Heart right ventricle (tissue), 16 donors: Measurements from ENCODE around the gene ANKRD33. TPM values are rescaled to one million over a fixed set of nuclear protein-coding genes. Genes with fewer than 3 reads are reported as not detected.

Experiments used
- ATAC-seq, 8 donors: fragments of 200-7000 bp; cut with Tn5 transposase; one replicate each; pipeline ENCODE4 v1.9.1; 2020; ENCODE audit warnings: mild to moderate bottlenecking in 8 of 8, moderate library complexity in 8 of 8, moderate number of reproducible peaks in 1 of 8
- DNase-seq, 2 donors: peaks; one replicate each; pipeline ENCODE4 v3.0.0-alpha.2; 2020
- H3K27ac ChIP-seq, 10 donors: fragments of 200-600 bp; sonication (generic) in 2 of 10; one replicate each; pipeline versions ENCODE4 v1.5.0 to v1.8.0; 2020 to 2022; ENCODE audit warnings: mild to moderate bottlenecking in 3 of 10
- H3K27me3 ChIP-seq, 7 donors: fragments of 200-600 bp; one replicate each; pipeline ENCODE4 v1.8.0; 2021 to 2022; ENCODE audit warnings: mild to moderate bottlenecking in 2 of 7
- H3K36me3 ChIP-seq, 9 donors: fragments of 200-600 bp; sonication (generic) in 1 of 9; one replicate each; pipeline versions ENCODE4 v1.5.0 to v1.8.0; 2020 to 2022; ENCODE audit warnings: mild to moderate bottlenecking in 2 of 9
- H3K4me1 ChIP-seq, 9 donors: fragments of 200-600 bp; sonication (generic) in 1 of 9; one replicate each; pipeline versions ENCODE4 v1.5.0 to v1.8.0; 2020 to 2022; ENCODE audit warnings: mild to moderate bottlenecking in 4 of 9
- H3K4me3 ChIP-seq, 10 donors: fragments of 200-600 bp; sonication (generic) in 2 of 10; one replicate each; pipeline versions ENCODE4 v1.5.0 to v1.8.0; 2020 to 2022; ENCODE audit warnings: mild to moderate bottlenecking in 7 of 10, moderate library complexity in 2 of 10
- H3K9me3 ChIP-seq, 11 donors: fragments of 200-600 bp in 10 of 11; sonication (generic) in 2 of 11; one replicate each; pipeline versions ENCODE4 v1.5.0 to v1.8.0; 2013 to 2022; ENCODE audit warnings: mild to moderate bottlenecking in 2 of 11, control low read depth in 1 of 11, moderate library complexity in 1 of 11
- CTCF ChIP-seq, 9 donors: fragments of 200-600 bp; sonication (generic) in 2 of 9; IDR thresholded peaks; one replicate each; pipeline versions ENCODE4 v1.5.0 to v1.8.0; 2021 to 2022; ENCODE audit warnings: antibody characterized with exemption in 9 of 9, mild to moderate bottlenecking in 5 of 9, moderate library complexity in 1 of 9
- WGBS, 2 donors: extraction: QIAGEN DNeasy Blood & Tissue Kit; methylation state at CpG; one replicate each; pipeline ENCODE4 v1.1.7; 2013; ENCODE audit warnings: inconsistent platforms in 1 of 2; 5-methylcytosine and 5-hydroxymethylcytosine counted together
- intact Hi-C, 10 donors: fragments of 100-400 bp; cut with DNase I; formaldehyde crosslinking; loops; one replicate each; pipeline versions ENCODE4 v1.11.1 to v1.14.2; 2022
- long read RNA-seq, 3 donors: library from polyadenylated mRNA; unstranded; transcript quantifications; one replicate each; pipeline ENCODE4 v2.0.0, GENCODE V29; 2020 to 2021
- polyA plus RNA-seq, 2 donors: library from polyadenylated mRNA; stranded (reverse); fragments of 200-250 nt; gene quantifications; one replicate each; pipeline ENCODE4 v1.2.3, GENCODE V29; 2013
- total RNA-seq, 10 donors: library from RNA; stranded (reverse); fragmentation: NEBNext Ultra II Directional in 3 of 10; extraction: Animal tissue kit (Norgen Biotek cat#: 25700) in 3 of 10; gene quantifications; one replicate each; pipeline versions ENCODE4 v1.2.1 to v1.2.4, GENCODE V29; 2021 to 2023
- donor health status: Arrhythmogenic right ventricular cardiomyopathy.
- donor health status: ischemic (EF 13 %, LVEDD 7.1; RV severe dilation, severe dysfunction).
- donor health status: healthy with polysubstance abuse.
- donor health status: DM: no; HTN: yes; CAD: no.
- donor health status: DM: no; HTN: no; CAD: no.
- donor health status: ischemic (EF 25% LVEDD 6.9; RV normal size, moderate dysfunction).
- donor health status: ischemic (EF 25% LVEDD 5.7; RV mildly dilated, moderate dysfunction).
- donor health status: healthy.
- donor health status: DM: yes; HTN: yes; CAD: no.
- donor health status: Ischemic cardiomyopathy.
- donor health status: ischemic (EF 35%, LVEDD 5.7; RV mildly dilated, moderate dysfunction).
- donor health status: nonischemic (EF 11% LVEDD 7.7; RV severe dilation, severe dysfunction).
- donor health status: DM: yes; HTN: yes; CAD: no.
- donor health status: PGD.
- donor health status: ischemic (EF 29% LVEDD 5.4; RV normal size, mild dysfunction).
- donor health status: nonischemic (EF 23%, LVEDD 6.1; RV moderate dilation, normal function).

ANKRD33 gene
- total RNA-seq (not detected), polyA plus RNA-seq (under 1 TPM in 1 of 2 donors, not detected in 1; 0.01 TPM)
- long read RNA-seq, donor 1 = 0 reads
- long read RNA-seq, donor 2 = 0 reads
- long read RNA-seq, donor 3 = 0 reads

GRCh38 chr12:51887476-51888315 is at the start of gene ANKRD33:
Gene ANKRD33 (plus strand): TSS chr12:51888103. CDS start chr12:51888187, 84 bp downstream.
- intact Hi-C loops = loop anchor here in 1 of 10 donors (5.0 kb wide), 1 partner anchor 35 kb away; no protein-coding TSS in a partner anchor
- ATAC-seq (peak in 4 of 8 donors; percentile 7 to 52 (median 14)), DNase-seq (no peak)
- 47 to 53% methylated on average over 41 of the region's 41 CpGs for WGBS, 2 donors
- TF ChIP-seq CTCF (IDR thresholded peaks at IDR 0.05) = no peak
- peaks cover 3 to 30% (median 12%) of the 10 kb centered on the region in 9 donors for H3K4me1 ChIP-seq
- H3K4me3 ChIP-seq = no peak within 1 kb of the TSS
- H3K36me3 ChIP-seq = no peaks in the 10 kb centered on the region
- peak within 1 kb of the TSS in 2 of 10 donors; percentile 21 to 81 for H3K27ac ChIP-seq
- H3K9me3 ChIP-seq = no peaks in the 10 kb centered on the region
- H3K27me3 ChIP-seq = peaks cover 0 to 16% (median 0%) of the 10 kb centered on the region in 7 donors

GRCh38 chr12:51838762-51839161 is 49.1 kb upstream of the ANKRD33 start:
- Histone ChIP-seq H3K4me1 (peaks cover 5 to 36% (median 16%) of the 10 kb centered on the region in 9 donors), H3K4me3 (no peak overlapping the region), H3K27ac (no peak overlapping the region), H3K9me3 (no peaks in the 10 kb centered on the region), H3K36me3 (no peaks in the 10 kb centered on the region), H3K27me3 (peaks cover 0 to 38% (median 17%) of the 10 kb centered on the region in 7 donors)
- intact Hi-C loops = no loop called here
- TF ChIP-seq CTCF (IDR thresholded peaks at IDR 0.05) = no peak
- peak in 7 of 8 donors; percentile 31 to 72 (median 45) for ATAC-seq
- 31 to 36% methylated on average over 4 of the region's 4 CpGs for WGBS, 2 donors
- DNase-seq = peak in 1 of 2 donors; percentile 26

GRCh38 chr12:51839310-51839947 is 48.5 kb upstream of the ANKRD33 start:
- WGBS, 2 donors = 63 to 64% methylated on average over 5 of the region's 5 CpGs
- peak in 1 of 9 donors; percentile 15 for TF ChIP-seq CTCF (IDR thresholded peaks at IDR 0.05)
- intact Hi-C loops = no loop called here
- Histone ChIP-seq H3K36me3 (no peaks in the 10 kb centered on the region), H3K27ac (no peak overlapping the region), H3K27me3 (peaks cover 0 to 40% (median 22%) of the 10 kb centered on the region in 7 donors), H3K4me1 (peaks cover 5 to 30% (median 15%) of the 10 kb centered on the region in 9 donors), H3K9me3 (no peaks in the 10 kb centered on the region), H3K4me3 (no peak overlapping the region)
- no peak for DNase-seq
- peak in 6 of 8 donors; percentile 23 to 84 (median 44) for ATAC-seq

GRCh38 chr12:51840966-51841365 is 46.9 kb upstream of the ANKRD33 start:
- no peak overlapping the region for H3K27ac ChIP-seq
- H3K27me3 ChIP-seq = peaks cover under 1 to 49% (median 36%) of the 10 kb centered on the region in 7 donors
- H3K4me1 ChIP-seq = peaks cover 5 to 25% (median 14%) of the 10 kb centered on the region in 9 donors
- TF ChIP-seq CTCF (IDR thresholded peaks at IDR 0.05) = no peak
- intact Hi-C loops = no loop called here
- no peak overlapping the region for H3K4me3 ChIP-seq
- 94 to 97% methylated on average over 6 of the region's 6 CpGs for WGBS, 2 donors
- no peaks in the 10 kb centered on the region for H3K9me3 ChIP-seq
- no peaks in the 10 kb centered on the region for H3K36me3 ChIP-seq
- ATAC-seq (no peak), DNase-seq (no peak)
